C4-2B (cell line): ENCODE measurements around the gene PSTPIP1.

Experiments
- ZFX ChIP-seq: fragments of 450-650 bp; IDR thresholded peaks from 2 replicates; pipeline ENCODE4 v1.6.1; 2017
- TF ChIP-seq, protein P1 (sequence below): fragments of 450-650 bp; conservative IDR thresholded peaks from 2 replicates; pipeline ENCODE4 v1.5.1; 2017; ENCODE audit warnings: mild to moderate bottlenecking

DNA sequence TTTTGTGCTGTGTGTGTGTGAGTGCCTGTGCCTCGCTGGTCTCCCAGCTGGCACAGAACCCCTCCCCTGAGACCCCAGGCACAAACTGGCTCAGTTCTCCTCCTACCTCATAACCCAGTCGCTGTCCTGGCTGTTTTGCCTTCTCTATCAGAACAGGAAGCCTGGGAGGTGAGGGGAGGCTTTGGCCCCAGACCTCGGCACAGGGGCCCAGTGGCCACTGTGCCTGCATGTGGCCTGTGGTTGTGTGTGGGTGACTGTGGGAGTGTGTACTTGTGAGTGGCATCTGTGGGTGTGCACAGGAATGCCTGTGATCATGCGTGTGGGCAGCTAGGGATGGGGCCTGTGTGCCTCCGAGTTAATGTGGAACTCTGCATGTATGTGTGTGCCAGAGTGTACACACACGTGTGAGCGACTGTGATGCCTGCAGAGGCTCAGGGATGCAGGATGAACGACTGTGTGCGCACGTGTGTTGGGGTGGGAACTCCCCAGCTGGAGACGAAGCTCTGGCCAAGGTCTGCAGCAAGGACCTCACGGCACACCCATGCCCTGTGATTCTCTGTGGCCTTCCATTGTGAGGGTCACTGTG is 32.3 kb downstream of the PSTPIP1 start:
- TF ChIP-seq, protein P1, sequence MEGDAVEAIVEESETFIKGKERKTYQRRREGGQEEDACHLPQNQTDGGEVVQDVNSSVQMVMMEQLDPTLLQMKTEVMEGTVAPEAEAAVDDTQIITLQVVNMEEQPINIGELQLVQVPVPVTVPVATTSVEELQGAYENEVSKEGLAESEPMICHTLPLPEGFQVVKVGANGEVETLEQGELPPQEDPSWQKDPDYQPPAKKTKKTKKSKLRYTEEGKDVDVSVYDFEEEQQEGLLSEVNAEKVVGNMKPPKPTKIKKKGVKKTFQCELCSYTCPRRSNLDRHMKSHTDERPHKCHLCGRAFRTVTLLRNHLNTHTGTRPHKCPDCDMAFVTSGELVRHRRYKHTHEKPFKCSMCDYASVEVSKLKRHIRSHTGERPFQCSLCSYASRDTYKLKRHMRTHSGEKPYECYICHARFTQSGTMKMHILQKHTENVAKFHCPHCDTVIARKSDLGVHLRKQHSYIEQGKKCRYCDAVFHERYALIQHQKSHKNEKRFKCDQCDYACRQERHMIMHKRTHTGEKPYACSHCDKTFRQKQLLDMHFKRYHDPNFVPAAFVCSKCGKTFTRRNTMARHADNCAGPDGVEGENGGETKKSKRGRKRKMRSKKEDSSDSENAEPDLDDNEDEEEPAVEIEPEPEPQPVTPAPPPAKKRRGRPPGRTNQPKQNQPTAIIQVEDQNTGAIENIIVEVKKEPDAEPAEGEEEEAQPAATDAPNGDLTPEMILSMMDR, result no peak
- TF ChIP-seq ZFX, result no peak
